Activated CD4-positive, CD25-positive, alpha-beta regulatory T cell treated with anti-CD3 and anti-CD28 coated beads, Interleukin-2, amount 50 U/mL, for 24 hours (primary cell): ENCODE data around the gene TMEM119.
"Not testable (repeated sequence)": the region's sequence is repeated elsewhere in the genome, so short reads cannot be mapped to it uniquely, and the experiment has no call there.

Source experiments
- ATAC-seq, 2 donors: fragments of 150-1000 bp; cut with Tn5 transposase; one replicate each; pipeline ENCODE4 v1.10.0; 2021; ENCODE audit warnings: mild to moderate bottlenecking in 1 of 2, moderate library complexity in 1 of 2

TMEM119 gene

GRCh38 chr12:108563136-108563803 lies 34.6 kb downstream of the TMEM119 start:
- peak; percentile 58 for ATAC-seq

- ATAC-seq = peak; percentile 66 to 68
These were observed 35.3 kb downstream of the TMEM119 start, which contains the start of gene ISCU for GRCh38 chr12:108562348-108563135. TSS of gene ISCU (plus strand) at chr12:108562596. CDS start at chr12:108562623, 27 bp downstream.

- peak in 1 of 2 donors; percentile 1 for ATAC-seq
These were observed 36.0 kb downstream of the TMEM119 start for GRCh38 chr12:108561852-108562347.

DNA sequence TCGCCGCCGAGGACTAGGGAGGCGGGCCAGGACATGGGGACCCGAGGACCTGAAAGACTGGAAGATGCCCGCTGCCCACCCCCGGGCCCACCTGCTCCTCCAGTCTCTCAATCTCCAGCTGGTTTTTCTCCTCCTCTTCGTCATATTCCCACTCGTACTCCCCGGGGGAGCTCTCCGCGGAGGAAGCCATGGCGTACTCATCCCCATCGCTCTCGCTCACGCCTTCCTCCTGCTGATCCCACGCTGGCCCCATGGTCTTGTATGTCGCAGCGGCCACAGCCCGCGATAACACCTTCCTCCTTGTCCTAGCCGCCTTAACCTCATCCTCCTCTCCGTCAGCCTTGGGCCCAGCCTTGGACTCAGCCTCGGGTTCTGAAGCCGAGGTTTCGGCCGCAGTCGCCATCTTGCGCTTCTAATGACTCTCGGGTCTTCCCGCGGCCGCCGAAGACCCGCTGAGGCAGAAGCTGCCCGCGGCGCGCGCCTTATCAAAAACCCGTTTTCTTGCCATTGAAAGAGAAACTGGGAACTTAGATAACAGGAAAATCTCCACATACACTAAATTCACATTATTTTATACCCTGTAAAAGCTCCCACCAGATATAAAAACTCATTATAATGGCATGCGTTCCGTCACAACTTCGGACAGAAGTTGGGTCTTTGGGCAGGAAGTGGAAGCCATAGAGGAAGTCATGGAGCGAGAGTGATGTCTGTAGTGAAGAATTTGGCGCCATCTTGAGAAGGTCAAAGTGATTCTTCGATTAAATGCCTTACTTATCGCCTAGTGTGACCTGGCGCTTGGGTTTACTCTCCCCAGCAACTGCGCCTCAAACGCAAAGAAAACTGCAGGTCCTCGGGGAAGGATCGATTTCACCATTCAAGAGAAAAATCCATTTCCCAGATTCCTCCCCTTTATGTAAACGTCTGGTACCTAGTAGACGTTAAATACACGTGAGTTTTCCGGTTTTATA lies 36.8 kb downstream of the TMEM119 start, which contains the start of gene SART3:
Gene SART3, minus strand, starts transcription at position 422 of the 968 bp plus-strand sequence. Its CDS starts 19 bp downstream, at position 403.
- peak; percentile 42 to 44 for ATAC-seq

- ATAC-seq = no peak
These were observed 37.6 kb downstream of the TMEM119 start for GRCh38 chr12:108560321-108560721.

DNA sequence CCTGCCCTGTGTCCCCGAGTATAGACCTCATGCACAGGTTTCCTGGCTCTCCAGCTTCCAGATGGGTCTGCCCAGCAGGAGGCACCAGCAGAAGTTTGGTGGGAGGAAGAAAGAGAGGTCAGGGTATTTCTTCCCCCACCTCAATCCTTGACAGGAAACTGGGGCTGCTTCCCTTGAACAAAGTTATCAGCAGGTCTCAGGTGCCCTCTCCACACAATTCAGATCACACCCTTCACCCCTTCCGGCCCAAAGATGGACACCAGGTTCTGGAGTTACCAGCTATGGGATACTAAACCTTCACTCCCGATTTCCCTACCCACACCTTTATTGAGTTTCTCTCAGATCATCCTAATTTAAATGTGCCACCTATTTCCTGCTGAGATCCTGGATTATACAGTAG lies 38.1 kb downstream of the TMEM119 start:
- no peak for ATAC-seq

- no peak for ATAC-seq
These were observed 38.8 kb downstream of the TMEM119 start for GRCh38 chr12:108559007-108559655.

DNA sequence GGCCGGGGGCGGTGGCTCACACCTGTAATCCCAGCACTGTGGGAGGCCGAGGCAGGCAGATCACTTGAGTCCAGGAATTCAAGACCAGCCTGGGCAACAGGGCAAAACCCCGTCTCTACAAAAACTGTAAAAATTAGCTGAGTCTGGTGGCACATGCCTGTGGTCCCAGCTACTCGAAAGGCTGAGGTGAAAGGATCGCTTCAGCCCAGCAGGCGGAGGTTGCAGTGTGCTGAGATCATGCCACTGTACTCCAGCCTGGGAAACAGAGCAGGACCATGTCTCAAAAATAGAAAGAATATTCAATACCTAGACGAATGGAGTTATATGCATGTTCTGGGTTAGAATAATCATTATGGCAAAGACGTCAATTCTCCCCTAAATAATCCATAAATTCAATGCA lies 42.5 kb downstream of the TMEM119 start:
- ATAC-seq = not testable (repeated sequence)

GRCh38 chr12:108553799-108554198 lies 44.1 kb downstream of the TMEM119 start:
- ATAC-seq = no peak

GRCh38 chr12:108551535-108551934 lies 46.3 kb downstream of the TMEM119 start:
- ATAC-seq = no peak

- no peak for ATAC-seq
These were observed 48.8 kb downstream of the TMEM119 start for GRCh38 chr12:108548954-108549521.

DNA sequence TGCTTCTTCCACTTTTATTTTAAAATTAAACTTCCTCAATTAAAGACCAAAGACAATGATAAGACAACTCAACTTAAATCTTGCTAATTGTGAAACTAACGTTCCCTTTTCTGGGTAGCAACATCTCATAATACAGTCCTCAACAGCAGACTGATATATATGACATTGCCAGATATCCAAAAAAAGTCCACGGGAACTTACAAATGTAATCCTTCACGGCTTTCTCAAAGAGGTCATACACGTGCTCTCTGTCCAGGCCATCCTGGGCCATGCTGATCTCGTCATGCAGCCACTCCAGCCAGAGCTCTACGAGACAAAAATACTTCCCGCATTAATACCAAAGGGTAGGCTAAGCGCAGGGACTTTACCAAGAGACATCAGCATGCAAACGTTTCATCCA lies 50.2 kb downstream of the TMEM119 start:
- ATAC-seq = no peak

GRCh38 chr12:108543652-108544051 lies 54.2 kb downstream of the TMEM119 start:
- ATAC-seq = no peak

- no peak for ATAC-seq
These were observed 55.6 kb downstream of the TMEM119 start for GRCh38 chr12:108542320-108542719.
